HepG2 (cell line): Measurements from ENCODE around the gene STPG4. TPM values are rescaled to one million over a fixed set of nuclear protein-coding genes. Genes with fewer than 3 reads are reported as not detected.

Experiments
- AHDC1 ChIP-seq: sonication (generic); formaldehyde crosslinking; IDR thresholded peaks from 2 replicates; pipeline ENCODE4 v1.5.1; 2020; ENCODE audit warnings: mild to moderate bottlenecking, missing genetic modification reagents, borderline replicate concordance
- DRAP1 ChIP-seq: IDR thresholded peaks from 2 replicates; pipeline ENCODE4 v1.6.1; 2016; ENCODE audit warnings: missing genetic modification reagents, missing compliant biosample characterization
- FIP1L1 ChIP-seq: fragments of 200-400 bp; formaldehyde crosslinking; IDR thresholded peaks from 2 replicates; pipeline ENCODE4 v1.6.1; 2018; ENCODE audit warnings: low read depth, mild to moderate bottlenecking, low read length, moderate library complexity, borderline replicate concordance; ENCODE audit not compliant: insufficient read depth
- LCORL ChIP-seq, 2 experiments: fragments of 450-650 bp in 1 of 2; sonication (generic) in 1 of 2; formaldehyde crosslinking in 1 of 2; IDR thresholded peaks; 2 replicates each; pipeline versions ENCODE4 v1.5.0 to v1.6.1; 2017 to 2020; ENCODE audit warnings: antibody characterized with exemption in 1 of 2, missing genetic modification reagents in 1 of 2
- MED1 ChIP-seq: sonication (generic); formaldehyde crosslinking; IDR thresholded peaks from 2 replicates; pipeline ENCODE4 v1.4.0; 2020; ENCODE audit warnings: missing genetic modification reagents
- MNT ChIP-seq: fragments of 450-650 bp; IDR thresholded peaks from 2 replicates; pipeline ENCODE4 v1.6.1; 2016
- NCOA5 ChIP-seq: sonication (generic); formaldehyde crosslinking; IDR thresholded peaks from 2 replicates; pipeline ENCODE4 v1.4.0; 2020; ENCODE audit warnings: missing genetic modification reagents
- NFIB ChIP-seq: sonication (generic); formaldehyde crosslinking; IDR thresholded peaks from 2 replicates; pipeline ENCODE4 v1.9.0; 2021; ENCODE audit warnings: missing genetic modification reagents, mild to moderate bottlenecking, borderline replicate concordance
- RBM22 ChIP-seq: fragments of 200-400 bp; formaldehyde crosslinking; optimal IDR thresholded peaks from 2 replicates; pipeline ENCODE3; 2017; ENCODE audit warnings: mild to moderate bottlenecking, low read length, moderate library complexity
- RXRA ChIP-seq: sonication (generic); formaldehyde crosslinking; IDR thresholded peaks from 2 replicates; pipeline ENCODE4 v1.5.1; 2020; ENCODE audit warnings: missing genetic modification reagents
- SPEN ChIP-seq: sonication (generic); formaldehyde crosslinking; IDR thresholded peaks from 2 replicates; pipeline ENCODE4 v1.5.1; 2020; ENCODE audit warnings: low read depth, mild to moderate bottlenecking, missing genetic modification reagents
- SRSF4 ChIP-seq: fragments of 200-400 bp; formaldehyde crosslinking; IDR thresholded peaks from one replicate; pipeline ENCODE4 v1.6.1; 2018; ENCODE audit warnings: mild to moderate bottlenecking, low read depth, low read length, moderate library complexity; ENCODE audit not compliant: poor library complexity, severe bottlenecking
- TCF7L2 ChIP-seq: IDR thresholded peaks from 2 replicates; pipeline ENCODE4 v1.6.1; 2011; ENCODE audit warnings: mild to moderate bottlenecking, low read depth, low read length, moderate library complexity
- TSC22D2 ChIP-seq: sonication (generic); formaldehyde crosslinking; IDR thresholded peaks from 2 replicates; pipeline ENCODE4 v1.5.1; 2020; ENCODE audit warnings: missing genetic modification reagents, mild to moderate bottlenecking, borderline replicate concordance
- ZBTB8A ChIP-seq: sonication (generic); formaldehyde crosslinking; IDR thresholded peaks from 2 replicates; pipeline ENCODE4 v1.4.0; 2020; ENCODE audit warnings: mild to moderate bottlenecking, low read depth, missing genetic modification reagents, borderline replicate concordance
- ZNF317 ChIP-seq: sonication (generic); formaldehyde crosslinking; IDR thresholded peaks from 2 replicates; pipeline ENCODE4 v1.5.0; 2020; ENCODE audit warnings: mild to moderate bottlenecking, missing genetic modification reagents
- ZNF350 ChIP-seq: sonication (generic); formaldehyde crosslinking; IDR thresholded peaks from 2 replicates; pipeline ENCODE4 v1.4.0; 2020; ENCODE audit warnings: mild to moderate bottlenecking, low read depth, missing genetic modification reagents, borderline replicate concordance
- ZNF44 ChIP-seq: sonication (generic); formaldehyde crosslinking; IDR thresholded peaks from 2 replicates; pipeline ENCODE4 v1.5.1; 2020; ENCODE audit warnings: mild to moderate bottlenecking, missing genetic modification reagents
- ZNF546 ChIP-seq: sonication (generic); formaldehyde crosslinking; conservative IDR thresholded peaks from 2 replicates; pipeline ENCODE4 v1.8.1; 2023; ENCODE audit warnings: mild to moderate bottlenecking, missing genetic modification reagents
- ZNF607 ChIP-seq: sonication (generic); formaldehyde crosslinking; IDR thresholded peaks from 2 replicates; pipeline ENCODE4 v1.5.1; 2020; ENCODE audit warnings: missing genetic modification reagents, mild to moderate bottlenecking, borderline replicate concordance
- ZNF614 ChIP-seq: IDR thresholded peaks from 2 replicates; pipeline ENCODE4 v1.6.1; 2018; ENCODE audit warnings: missing biosample characterization, missing genetic modification reagents, inconsistent platforms, borderline replicate concordance
- ZNF773 ChIP-seq: sonication (generic); formaldehyde crosslinking; IDR thresholded peaks from 2 replicates; pipeline ENCODE4 v1.4.0; 2020; ENCODE audit warnings: missing genetic modification reagents, borderline replicate concordance
- ZNF790 ChIP-seq: sonication (generic); formaldehyde crosslinking; IDR thresholded peaks from 2 replicates; pipeline ENCODE4 v1.8.0; 2022; ENCODE audit warnings: missing genetic modification reagents, mild to moderate bottlenecking, borderline replicate concordance
- ZNF891 ChIP-seq: sonication (generic); formaldehyde crosslinking; IDR thresholded peaks from 2 replicates; pipeline ENCODE4 v1.5.0; 2020; ENCODE audit warnings: mild to moderate bottlenecking, missing genetic modification reagents
- polyA plus RNA-seq, 8 experiments: library from polyadenylated mRNA; depleted of rRNA in 3 of 8; stranded (reverse) in 7 of 8; unstranded in 1 of 8; fragments of >200 nt; fragmentation: Illumina TruSeq in 4 of 8; extraction: Trizol in 4 of 8; gene quantifications; 2 replicates each; pipeline versions ENCODE4 v1.2.1 to v1.2.3, GENCODE V29; 2011 to 2016; ENCODE audit warnings: low read depth in 4 of 8, missing spikeins in 1 of 8, mixed read lengths in 1 of 8; ENCODE audit not compliant: insufficient read depth in 1 of 8
- total RNA-seq, 5 experiments: library from RNA; depleted of rRNA; stranded (reverse); fragments of >200 nt; fragmentation: Illumina TruSeq; extraction: Trizol; gene quantifications; 2 replicates each; pipeline ENCODE4 v1.2.3, GENCODE V29; 2016; ENCODE audit warnings: low read depth in 1 of 5

The STPG4 gene
- total and polyA plus RNA-seq, 2 of the 13 experiments (the other 11 are each of a cell fraction or from before 2014, with no cell fraction given): 0.11 to 0.15 TPM

GRCh38 chr2:47069628-47070154, 85.4 kb downstream of the STPG4 start (continued):
- TF ChIP-seq AHDC1 (CRISPR knock-in tag) (no peak), LCORL (IDR thresholded peaks at IDR 0.05) (no peak), LCORL (CRISPR knock-in tag; IDR thresholded peaks at IDR 0.05) (peak; percentile 97), NFIB (CRISPR knock-in tag) (no peak), ZNF891 (no peak), ZNF607 (CRISPR knock-in tag) (no peak), RXRA (CRISPR knock-in tag) (no peak; the same call in none of the 2 replicates), ZNF317 (no peak), ZBTB8A (CRISPR knock-in tag) (no peak), MNT (no peak), TSC22D2 (CRISPR knock-in tag) (no peak), ZNF44 (CRISPR knock-in tag) (no peak), TCF7L2 (no peak), ZNF790 (CRISPR knock-in tag) (no peak), SRSF4 (no peak), FIP1L1 (no peak), NCOA5 (CRISPR knock-in tag) (no peak), MED1 (peak; percentile 55), ZNF350 (CRISPR knock-in tag) (0 out of 2 replicates have a peak, but pooled peaks have one; percentile 30), ZNF546 (CRISPR knock-in tag) (no peak), DRAP1 (CRISPR knock-in tag) (0 out of 2 replicates have a peak, but pooled peaks have one; percentile 9), RBM22 (no peak), ZNF773 (CRISPR knock-in tag) (no peak), SPEN (CRISPR knock-in tag) (no peak), ZNF614 (CRISPR knock-in tag) (no peak; the same call in 1 of the 2 replicates)
